NAMALWA (cell line): ENCODE measurements around the gene TMPRSS11D.
A peak's percentile ranks its signal among the peaks of the same experiment; 100 is the strongest.

Source experiments
- DNase-seq: peaks from one replicate; pipeline ENCODE4 v3.0.0-alpha.2; 2015; ENCODE audit warnings: low spot score

TMPRSS11D gene, protein sequence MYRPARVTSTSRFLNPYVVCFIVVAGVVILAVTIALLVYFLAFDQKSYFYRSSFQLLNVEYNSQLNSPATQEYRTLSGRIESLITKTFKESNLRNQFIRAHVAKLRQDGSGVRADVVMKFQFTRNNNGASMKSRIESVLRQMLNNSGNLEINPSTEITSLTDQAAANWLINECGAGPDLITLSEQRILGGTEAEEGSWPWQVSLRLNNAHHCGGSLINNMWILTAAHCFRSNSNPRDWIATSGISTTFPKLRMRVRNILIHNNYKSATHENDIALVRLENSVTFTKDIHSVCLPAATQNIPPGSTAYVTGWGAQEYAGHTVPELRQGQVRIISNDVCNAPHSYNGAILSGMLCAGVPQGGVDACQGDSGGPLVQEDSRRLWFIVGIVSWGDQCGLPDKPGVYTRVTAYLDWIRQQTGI

DNA sequence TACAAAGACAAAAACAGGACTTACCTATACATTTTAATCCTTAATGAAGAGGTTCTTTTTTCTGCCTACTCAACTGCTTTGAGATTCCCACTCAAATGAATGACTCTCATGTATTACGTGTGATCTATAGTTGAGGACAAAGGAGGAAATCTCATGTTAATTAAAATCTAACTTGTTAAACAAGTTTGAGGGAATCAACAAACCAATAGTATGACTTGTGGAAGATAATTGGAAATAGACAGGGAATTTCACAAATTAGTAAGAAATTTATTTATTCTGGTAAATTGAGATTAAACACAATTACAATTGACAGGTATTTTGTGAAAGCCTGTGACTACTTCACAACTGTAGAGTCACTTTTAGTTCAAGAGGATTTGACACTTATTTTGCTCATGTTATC lies at the start of gene TMPRSS11D:
Gene TMPRSS11D (minus strand): TSS at position 101 of the 400 bp plus-strand sequence. CDS start 69 bp downstream, at position 32.
- DNase-seq = no peak

DNA sequence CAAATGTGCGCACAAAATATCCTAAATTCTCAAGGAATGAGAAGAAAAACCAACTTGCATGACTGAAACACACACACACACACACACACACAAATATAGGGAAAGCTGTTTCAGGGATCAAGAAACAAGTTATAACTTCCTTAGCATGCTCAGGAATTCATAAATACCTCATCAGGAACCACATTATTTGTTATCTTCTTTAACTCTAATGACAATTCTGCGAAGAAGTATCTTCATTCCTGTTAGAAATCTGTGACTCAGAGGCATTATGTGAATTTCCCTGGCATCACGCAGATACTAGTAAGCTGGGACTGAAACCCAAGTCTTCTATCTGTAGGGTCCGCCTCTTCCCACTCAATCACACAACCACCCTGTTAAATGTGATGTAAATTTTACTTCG lies 49.2 kb upstream of the TMPRSS11D start:
- no peak for DNase-seq

DNA sequence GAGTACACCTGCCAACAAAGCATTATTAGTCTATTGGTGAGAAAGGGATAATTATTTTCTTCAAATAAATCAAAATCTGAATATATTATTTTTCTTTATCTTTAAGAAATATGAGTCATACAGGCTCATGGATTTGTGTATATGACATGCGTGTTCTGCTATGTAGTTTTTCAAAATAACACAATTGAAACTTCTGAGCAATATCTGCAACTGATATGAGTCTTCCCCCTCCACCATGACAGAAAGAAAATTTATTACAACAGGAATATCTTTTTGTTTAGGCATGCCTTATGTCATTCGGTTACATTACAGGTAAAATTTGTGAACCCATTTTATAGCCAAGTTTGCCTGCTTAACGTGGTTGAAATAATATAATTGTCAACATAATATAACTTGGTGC lies 47.5 kb upstream of the TMPRSS11D start:
- no peak for DNase-seq

DNA sequence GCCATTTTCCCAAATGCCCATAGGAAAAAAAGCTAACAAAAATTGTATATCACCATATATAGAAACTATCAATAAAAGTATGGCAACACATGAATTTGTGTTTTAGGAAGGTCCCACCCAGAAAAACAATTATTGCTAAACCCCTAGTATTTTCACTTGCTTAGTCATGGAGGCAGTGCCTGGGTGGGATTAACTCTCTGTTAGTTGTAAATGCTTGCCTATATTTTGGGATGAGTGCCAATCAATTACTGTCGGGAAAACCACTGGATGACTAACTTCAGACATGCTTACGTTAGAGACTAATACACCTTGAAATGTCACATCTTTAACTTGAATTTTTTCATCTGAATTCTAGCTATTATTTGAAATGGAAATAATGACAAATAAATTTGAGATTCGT lies 45.6 kb upstream of the TMPRSS11D start:
- DNase-seq = no peak

DNA sequence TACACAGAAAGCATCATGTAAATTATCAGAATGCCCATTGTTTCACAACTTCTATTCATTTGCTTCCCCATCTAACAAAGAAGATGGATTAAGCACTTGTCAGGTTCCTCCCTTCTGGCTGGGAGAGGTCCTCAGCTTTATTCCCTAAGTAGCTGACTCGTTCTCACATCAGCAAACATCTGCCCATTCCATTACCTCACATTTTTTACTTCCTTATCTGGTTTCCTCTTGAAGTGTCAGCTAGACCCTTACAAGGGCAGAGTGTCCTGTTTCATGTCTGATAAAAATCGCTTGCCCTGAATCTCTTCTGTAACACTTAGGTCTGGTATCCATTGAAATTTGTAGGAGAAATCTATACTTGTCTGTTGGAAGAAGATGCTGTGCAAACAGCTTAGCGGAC lies 44.7 kb upstream of the TMPRSS11D start:
- DNase-seq = no peak

DNA sequence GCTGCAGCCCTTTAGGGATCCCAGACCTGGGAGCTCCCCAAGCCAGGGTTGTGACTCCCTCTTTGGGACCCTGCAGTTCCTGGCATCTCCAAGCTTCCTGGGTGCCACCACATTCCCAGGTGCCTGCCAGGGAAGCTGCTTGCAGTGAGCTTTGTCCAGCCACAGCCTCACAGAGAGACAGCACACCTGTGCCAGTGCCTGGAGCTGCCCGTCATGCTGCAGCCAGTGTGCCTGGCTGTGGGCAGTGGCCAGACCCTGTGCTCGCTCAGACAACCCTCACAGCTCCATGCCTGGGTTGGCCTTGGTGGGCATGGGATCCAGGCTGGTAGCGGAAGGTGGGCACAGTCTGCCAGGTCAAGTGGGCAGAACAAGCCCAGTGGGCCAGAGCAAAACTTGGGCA lies 43.4 kb upstream of the TMPRSS11D start:
- no peak for DNase-seq

DNA sequence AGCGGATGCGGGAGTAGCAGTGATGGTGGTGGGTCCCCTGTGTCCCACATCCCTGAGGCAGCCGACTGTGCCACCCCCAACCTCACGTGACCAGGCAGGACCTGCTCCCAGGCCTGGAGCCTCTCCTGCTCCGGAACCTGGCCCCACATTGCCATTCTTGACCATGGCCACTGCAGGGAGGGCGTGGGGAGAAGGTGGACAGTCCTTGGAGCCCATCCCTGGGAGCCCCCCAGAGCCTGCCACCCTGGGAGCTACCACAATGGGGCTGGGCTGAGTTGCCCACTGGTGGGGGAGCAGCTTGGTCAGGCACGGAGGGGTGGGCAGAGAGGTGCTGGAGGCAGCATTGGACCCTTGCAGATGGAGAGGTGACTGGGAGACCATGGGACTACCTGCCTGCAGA lies 42.7 kb upstream of the TMPRSS11D start:
- DNase-seq = no peak

DNA sequence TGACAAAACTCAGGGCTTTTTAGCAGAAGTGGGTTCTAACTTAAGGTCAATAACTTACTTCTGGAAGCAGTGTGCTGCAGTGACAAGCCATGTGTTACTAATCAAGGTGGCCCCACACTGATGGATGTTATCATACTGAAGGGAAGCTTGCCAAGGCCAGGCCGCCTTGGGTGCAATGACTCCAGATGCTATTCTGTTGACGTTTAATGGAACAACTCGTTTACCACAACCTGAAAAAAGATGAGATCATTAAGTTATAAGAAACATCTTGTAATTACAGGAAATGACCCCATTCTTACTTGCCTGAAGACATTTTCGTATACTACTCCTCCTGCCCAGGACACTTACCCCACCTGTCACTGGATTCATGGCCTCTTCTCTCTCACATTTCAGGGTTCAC lies 38.9 kb upstream of the TMPRSS11D start:
- no peak for DNase-seq

DNA sequence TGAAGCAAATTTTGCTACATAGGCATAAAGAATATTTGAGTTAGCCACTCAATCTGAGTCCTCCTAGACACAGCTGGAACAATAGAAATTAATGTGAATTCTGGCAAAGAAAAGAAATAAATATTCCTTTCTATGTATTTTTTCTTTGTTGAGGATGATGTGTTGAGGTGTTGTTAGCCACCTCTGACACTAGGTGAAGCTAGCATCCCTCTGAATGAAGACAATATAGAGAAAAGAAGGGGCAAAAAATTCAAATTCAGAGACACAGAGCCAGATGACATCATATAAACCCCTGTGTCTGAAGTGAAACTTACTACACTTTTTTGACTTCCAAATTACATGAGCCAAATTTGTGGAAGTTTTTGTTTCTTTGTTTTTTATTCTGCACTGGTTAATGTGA lies 34.6 kb upstream of the TMPRSS11D start:
- DNase-seq = peak; percentile 53

DNA sequence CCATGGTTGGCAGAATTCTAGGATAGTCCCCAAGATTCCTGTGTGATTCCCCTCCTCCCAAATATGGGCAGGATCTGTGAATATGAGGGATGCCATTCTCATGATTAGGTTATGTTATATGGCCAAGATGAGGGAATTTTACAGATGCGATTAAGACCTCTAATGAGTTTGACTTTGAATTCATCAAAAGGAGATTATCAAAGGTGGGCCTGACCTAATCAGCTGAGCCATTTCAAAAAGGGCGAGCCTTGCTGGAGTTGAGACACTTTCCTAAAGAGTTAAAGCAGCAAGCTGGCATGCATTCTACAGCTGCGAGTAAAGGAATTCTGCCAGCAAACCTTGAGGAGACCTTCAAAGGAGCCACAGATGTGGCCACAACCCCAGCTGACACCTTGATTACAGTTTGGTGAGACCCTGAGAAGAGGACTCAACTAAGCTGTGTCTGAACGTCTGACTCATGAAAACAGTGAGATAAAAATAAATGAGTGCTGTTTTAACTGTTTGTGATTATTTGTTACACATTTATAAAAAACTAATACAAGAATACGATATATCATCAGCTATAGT lies 31.7 kb upstream of the TMPRSS11D start:
- no peak for DNase-seq

DNA sequence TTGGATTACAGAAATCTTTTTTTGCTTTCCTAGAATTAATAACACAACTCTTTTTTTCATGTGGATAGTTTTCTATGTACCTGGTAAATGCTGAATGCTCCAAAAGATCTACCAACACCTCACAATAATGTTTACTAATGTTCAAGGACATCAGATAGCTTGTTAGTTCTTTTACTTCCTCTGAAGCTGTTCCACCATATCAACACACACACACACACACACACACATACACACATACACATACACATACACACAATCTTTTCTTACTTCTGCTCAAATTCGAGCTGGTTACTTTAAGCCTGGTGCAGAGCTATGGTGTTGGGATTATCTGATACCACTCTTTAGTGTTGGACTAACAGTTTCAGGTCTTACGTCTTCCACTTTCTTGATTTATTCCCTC lies 28.3 kb upstream of the TMPRSS11D start:
- DNase-seq = no peak

DNA sequence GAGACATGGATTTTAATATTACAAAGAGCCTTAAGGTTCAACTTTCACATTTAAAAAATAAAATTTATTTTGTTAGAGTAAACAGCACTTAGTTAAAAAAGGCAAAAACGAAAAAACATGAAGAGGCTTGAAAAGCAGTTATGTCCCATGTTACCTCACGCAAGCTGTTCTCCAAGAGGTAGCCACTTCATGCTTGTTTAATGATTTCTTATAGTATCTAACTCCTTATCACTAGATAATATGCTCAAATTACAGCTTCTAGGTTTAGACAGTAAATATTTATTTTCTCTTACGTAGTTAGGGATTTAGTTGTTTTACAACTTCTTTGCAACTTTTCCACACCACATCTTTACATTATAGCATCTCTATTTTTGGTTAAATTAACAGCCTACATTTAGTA lies 27.8 kb upstream of the TMPRSS11D start:
- DNase-seq = no peak

DNA sequence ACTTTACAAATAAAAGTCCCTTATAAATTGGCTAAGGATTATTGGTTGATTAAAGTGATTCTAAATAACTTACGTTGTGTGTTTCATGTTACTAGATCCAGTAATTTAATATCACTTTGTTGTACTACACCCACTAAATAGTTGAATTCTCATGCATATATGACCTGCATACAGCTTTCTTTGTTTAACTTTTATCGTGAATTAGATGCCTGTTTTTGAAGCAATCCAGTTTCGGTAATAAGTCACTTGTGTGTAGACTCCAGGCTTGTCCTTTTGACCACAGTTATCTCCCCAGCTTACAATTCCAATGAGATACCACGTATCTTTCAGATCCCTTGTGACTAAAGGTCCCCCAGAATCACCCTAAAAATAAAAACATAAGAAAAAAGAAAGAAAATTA lies 27.3 kb upstream of the TMPRSS11D start:
- no peak for DNase-seq

DNA sequence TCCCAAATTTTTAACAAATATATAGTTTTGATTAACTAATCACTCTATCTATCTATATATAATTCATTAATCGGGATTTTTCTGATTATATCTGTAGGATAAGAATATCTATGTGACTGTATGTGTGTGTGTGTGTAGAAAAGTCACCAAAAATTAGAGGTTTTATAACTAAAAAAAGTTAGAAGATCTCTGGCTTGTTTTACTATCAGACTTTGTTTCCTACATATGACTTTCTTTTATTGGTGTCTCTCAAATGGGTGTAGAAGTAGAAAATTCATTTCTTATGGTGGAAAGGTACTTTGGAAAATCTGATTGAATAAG lies 26.7 kb upstream of the TMPRSS11D start:
- DNase-seq = no peak

DNA sequence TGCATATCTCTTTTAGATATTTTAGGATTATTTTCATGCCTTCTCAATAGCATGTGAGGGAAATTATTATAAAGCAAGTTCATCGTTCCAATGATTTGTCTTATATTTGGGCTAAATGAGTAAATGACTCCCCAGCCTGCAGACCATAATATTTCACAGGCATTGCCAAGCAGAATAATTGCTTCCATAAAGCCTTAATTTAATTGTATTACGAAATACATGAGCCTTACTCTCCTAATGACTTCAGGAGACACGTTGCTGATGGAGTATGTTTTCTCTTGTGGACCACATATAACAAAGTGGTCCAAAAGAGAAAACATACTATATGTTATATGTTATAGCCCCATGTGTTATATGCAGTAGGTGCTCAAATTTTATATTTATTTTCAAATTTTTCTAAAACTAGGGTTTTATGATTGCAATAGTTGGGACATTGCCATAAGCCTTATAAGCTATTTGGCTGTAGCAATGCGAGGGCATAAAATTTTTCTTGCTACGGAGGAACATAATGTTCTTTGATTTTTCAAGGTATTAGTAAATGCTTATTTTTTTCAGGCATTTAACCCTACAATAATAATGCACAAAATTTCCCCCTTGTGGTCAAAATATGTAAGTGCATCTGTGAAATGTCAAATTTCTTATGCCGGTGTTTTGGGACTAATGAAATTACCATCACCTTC lies 26.2 kb upstream of the TMPRSS11D start:
- peak; percentile 60 for DNase-seq

DNA sequence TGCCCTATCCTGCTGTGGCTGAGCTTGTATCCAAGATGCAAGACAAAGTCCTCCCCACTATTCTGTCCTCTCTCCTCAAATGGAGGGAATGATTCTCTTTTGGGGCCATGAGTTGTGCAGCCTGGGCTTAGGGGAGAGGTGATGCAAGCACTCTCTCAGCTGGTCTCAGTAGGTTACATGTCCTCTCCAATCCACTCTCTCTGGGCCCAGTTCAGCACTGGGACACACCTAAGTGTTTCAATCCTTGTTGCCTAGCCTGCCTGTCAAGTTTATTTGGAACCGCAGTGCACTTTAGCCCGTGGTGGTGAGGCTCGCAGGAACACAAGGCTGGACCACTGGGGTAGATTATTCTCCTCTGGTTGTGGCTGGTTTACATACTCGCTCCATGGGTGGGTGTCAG lies 23.8 kb upstream of the TMPRSS11D start:
- DNase-seq = no peak

DNA sequence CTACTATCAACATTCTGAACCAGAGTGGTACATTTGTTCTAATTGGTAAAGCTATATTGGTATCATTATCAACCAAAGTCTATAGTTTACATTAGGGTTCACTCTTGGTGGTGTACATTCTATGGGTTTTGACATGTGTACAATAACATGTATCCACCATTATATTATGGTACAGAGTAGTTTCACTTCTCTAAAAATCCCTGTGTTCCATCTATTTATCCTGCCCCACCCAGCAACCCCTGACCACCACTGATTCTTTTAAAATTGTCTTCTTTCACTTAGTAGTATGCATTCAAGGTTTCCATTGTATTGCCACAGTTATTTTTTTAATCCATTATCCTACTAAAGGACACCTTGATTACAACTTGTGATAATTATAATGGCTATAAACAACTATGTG lies 15.3 kb upstream of the TMPRSS11D start:
- DNase-seq = no peak

DNA sequence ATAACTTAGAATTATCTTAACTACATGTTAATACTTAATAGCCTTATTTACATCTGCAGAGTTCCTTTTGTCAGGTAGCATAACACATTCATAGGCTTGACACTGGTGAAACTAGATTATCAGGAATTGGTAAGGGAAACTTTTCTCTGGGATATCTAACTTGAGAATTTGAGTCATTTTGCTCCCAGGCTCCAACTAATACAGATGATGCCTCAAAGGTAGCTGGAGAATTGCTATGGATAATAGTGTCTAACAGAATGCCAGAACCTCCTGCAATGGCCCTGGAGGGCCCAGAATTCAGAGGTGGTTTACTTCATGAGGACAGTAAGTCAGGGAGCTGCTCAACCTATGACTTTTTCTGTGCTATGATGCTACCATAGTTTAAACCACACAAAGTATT lies 13.9 kb upstream of the TMPRSS11D start:
- no peak for DNase-seq

DNA sequence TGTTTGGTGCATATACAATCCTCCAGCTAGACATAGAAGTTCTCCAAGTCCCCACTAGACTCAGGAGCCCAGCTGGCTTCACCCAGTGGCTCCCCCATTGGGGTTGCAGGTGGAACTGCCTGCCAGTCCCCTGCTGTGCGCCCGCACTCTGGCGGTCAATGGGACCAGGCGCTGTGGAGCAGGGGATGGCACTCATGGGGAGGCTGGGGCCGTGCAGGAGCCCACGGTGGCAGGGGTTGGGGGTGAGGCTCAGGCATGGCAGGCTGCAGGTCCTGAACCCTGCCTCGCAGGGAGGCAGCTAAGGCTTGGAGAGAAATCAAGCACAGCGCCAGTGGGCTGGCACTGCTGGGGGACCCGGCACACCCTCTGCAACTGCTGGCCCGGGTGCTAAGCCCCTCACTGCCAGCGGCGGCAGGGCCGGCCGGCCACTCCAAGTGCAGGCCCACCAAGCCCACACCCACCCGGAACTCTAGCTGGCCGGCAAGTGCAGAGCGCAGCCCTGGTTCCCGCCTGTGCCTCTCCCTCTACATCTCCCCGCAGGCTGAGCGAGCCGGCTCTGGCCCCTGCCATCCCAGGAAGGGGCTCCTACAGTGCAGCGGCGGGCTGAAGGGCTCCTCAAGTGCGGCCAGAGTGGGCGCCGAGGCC lies 12.7 kb upstream of the TMPRSS11D start:
- no peak for DNase-seq

DNA sequence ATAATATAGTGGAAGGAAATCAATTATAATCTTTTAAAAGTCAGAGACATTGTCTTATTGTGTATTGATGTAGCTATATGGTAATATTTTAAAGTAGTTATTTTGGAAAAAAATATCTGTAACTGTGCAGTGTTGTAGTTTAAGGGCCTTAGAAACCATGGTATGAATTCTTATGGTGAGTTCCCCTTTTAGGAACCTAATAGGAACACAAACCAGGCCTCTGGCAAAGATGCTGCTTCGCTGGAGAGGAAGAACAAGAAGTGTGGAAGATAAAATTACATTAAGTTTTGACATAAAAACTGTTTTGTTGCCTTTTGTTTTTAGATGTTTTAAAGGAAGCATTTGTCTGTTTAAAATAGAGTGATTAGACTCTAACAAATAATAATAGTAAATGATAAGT lies 10.9 kb upstream of the TMPRSS11D start:
- no peak for DNase-seq

DNA sequence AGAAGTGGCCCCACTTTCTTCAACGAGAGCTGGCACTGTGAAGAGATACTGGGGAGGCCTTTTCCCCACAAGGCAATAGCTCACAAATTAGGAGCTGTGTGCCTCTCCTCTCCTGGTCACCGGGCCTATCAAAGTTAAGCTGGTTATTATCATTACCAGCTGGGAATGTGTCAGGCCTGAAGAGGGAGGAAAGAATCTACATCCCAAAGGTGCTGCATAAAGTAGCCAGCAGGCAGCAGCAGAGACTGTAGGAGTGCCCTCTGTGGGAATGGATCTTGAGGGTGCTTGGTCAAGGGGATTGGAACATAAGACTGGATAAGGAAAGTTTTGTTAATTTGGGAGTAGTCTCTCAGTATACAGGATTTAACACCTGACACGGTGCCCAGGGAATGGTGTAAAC lies 9.1 kb upstream of the TMPRSS11D start:
- no peak for DNase-seq

DNA sequence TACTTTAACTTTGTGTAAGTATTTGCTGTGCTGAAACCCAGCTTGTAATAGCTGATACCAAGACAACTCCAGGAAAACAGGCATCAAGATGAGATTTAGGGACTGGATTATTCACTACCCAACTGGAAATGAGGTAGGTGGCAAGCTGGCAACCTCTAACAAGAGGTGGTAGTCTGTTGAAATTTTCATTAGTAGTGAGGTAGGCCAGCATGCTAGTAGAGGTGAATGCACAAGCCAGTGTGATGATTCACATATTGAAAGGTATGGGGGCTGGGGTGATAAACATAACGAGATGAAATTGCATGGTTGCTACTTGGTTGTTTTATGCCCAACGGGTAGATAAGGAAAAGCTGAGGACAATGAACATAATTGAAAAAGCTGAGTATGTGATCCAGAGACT lies 8.5 kb upstream of the TMPRSS11D start:
- DNase-seq = no peak

DNA sequence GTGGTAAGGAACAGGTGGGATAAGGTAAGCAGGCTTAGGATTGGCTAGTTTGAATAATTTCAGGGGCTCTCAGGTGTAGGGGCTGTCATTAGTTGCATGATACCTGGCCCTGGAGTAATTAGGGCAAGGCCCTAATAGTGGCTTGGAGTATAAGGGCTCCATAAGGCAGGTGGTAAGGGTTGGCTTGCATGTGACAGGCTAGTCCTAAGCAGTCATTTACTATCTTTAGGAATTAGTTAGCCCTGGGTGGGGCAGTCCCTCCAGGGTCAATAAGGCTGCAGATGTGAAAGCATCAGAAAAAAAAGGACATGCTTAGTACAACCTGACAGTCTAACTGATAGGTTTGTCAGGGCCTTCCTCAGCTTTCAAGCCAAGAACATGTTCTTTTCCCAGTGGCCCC lies 7.8 kb upstream of the TMPRSS11D start:
- no peak for DNase-seq
